Measurements from ENCODE around the gene CNPPD1. TPM values are rescaled to one million over a fixed set of nuclear protein-coding genes. Genes with fewer than 3 reads are reported as not detected.

CNPPD1 gene
- total and polyA plus RNA-seq, 8 donors = 12.8 to 48.2 (median 35.2) TPM

DNA sequence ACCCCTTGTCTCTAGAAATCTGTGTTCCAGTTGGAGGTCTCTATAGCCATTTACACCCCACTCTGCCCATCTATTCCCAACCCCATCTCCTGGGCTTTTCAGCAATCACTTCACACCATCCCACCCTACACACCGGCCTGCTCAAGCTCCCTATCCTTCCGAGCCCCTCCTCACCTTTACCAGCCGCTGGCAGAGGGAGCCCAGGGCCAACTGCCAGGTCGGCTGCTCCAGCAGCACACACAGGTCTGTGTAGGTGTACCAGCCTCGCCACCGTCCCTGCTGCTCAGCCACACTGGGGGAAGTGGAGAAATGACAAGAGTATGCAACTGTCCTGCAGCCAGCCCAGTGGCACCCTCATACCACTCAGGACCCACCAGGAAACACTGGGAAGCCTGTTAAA, 3.5 kb downstream of the CNPPD1 start:
- no peak overlapping the region for H3K27ac ChIP-seq
- H3K27me3 ChIP-seq = no peaks in the 10 kb centered on the region
- TF ChIP-seq EP300 (IDR thresholded peaks at IDR 0.05) = no peak
- no peak for TF ChIP-seq POLR2AphosphoS5 (IDR thresholded peaks at IDR 0.05)
- TF ChIP-seq CTCF (IDR thresholded peaks at IDR 0.05) = no peak
- no peak for TF ChIP-seq POLR2A (IDR thresholded peaks at IDR 0.05)
- intact Hi-C loops (cut with DNase I; ENCODE audit: low total_unique reads) = loop anchor here (5.0 kb wide), 1 partner anchor 44 kb away; the partner anchor contains the start of gene ABCB6
- WGBS, 5 donors = 86 to 93% (median 90%) methylated on average over 6 of the region's 6 CpGs
- H3K9me3 ChIP-seq = no peaks in the 10 kb centered on the region
- no peak overlapping the region for H3K4me3 ChIP-seq
- no peak for DNase-seq
- H3K4me1 ChIP-seq = peaks cover 12 to 48% (median 35%) of the 10 kb centered on the region in 4 donors
- peaks cover 32 to 39% (median 36%) of the 10 kb centered on the region in 4 donors for H3K36me3 ChIP-seq

- Histone ChIP-seq H3K4me3 (no peak overlapping the region), H3K4me1 (peaks cover 12 to 48% (median 35%) of the 10 kb centered on the region in 4 donors), H3K27ac (peak overlapping the region in 3 of 5 donors; percentile 68 to 72 (median 72)), H3K36me3 (peaks cover 32 to 39% (median 36%) of the 10 kb centered on the region in 4 donors), H3K9me3 (no peaks in the 10 kb centered on the region), H3K27me3 (no peaks in the 10 kb centered on the region)
- intact Hi-C loops (cut with DNase I; ENCODE audit: low total_unique reads) = loop anchor here (5.0 kb wide), 1 partner anchor 45 kb away; the partner anchor contains the start of gene ABCB6
- 81 to 91% (median 88%) methylated on average over 16 of the region's 16 CpGs for WGBS, 5 donors
- TF ChIP-seq EP300 (IDR thresholded peaks at IDR 0.05) (no peak), CTCF (IDR thresholded peaks at IDR 0.05) (no peak)
- DNase-seq = no peak
These were observed 4.2 kb downstream of the CNPPD1 start for GRCh38 chr2:219172231-219173154.

DNA sequence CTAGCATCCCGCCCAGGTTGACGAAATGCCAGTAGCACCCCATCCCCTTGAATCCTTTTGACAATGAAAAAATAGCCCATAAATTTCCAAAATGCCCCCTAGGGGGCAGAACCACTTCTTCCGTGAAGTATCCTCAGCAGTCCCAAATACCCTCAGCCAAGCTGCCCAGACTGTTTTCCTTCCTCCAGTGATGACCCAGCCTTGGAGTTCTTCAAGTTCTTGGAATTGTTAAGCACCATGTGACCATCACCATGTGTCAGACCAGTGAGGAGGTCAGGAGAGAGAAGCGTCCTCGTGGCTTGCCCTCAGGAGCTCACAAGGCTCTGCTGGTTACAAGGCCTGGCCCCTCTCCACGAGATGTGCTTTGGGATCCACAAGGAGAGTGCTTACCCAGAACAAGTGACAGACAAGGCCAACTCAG, 5.5 kb downstream of the CNPPD1 start:
- 21 to 38% (median 28%) methylated on average over 5 to 6 of the region's 6 CpGs for WGBS, 5 donors
- peak in 2 of 3 donors; percentile 8 to 32 for TF ChIP-seq POLR2AphosphoS5 (IDR thresholded peaks at IDR 0.05)
- no peak for TF ChIP-seq EP300 (IDR thresholded peaks at IDR 0.05)
- no peak for TF ChIP-seq POLR2A (IDR thresholded peaks at IDR 0.05)
- TF ChIP-seq CTCF (IDR thresholded peaks at IDR 0.05) = peak in 5 of 7 experiments; percentile 44 to 77 (median 72)
- Histone ChIP-seq H3K9me3 (no peaks in the 10 kb centered on the region), H3K27me3 (no peaks in the 10 kb centered on the region), H3K4me3 (no peak overlapping the region), H3K27ac (peak overlapping the region in 4 of 5 donors; percentile 59 to 72 (median 70)), H3K4me1 (peaks cover 12 to 48% (median 32%) of the 10 kb centered on the region in 4 donors), H3K36me3 (peaks cover 32 to 39% (median 36%) of the 10 kb centered on the region in 4 donors)
- intact Hi-C loops (cut with DNase I; ENCODE audit: low total_unique reads) = loop anchor here (5.0 kb wide), 1 partner anchor 46 kb away; the partner anchor contains the start of gene ABCB6
- DNase-seq = peak in 1 of 2 donors; percentile 72

- no peak within 1 kb of the TSS for H3K4me3 ChIP-seq
- H3K27me3 ChIP-seq = no peaks in the 10 kb centered on the region
- H3K27ac ChIP-seq = peak within 1 kb of the TSS in 2 of 5 donors; percentile 68 to 72
- 81 to 84% (median 82%) methylated on average over 10 of the region's 10 CpGs for WGBS, 5 donors
- peaks cover 6 to 37% (median 21%) of the 10 kb centered on the region in 4 donors for H3K4me1 ChIP-seq
- no peak for DNase-seq
- TF ChIP-seq EP300 (IDR thresholded peaks at IDR 0.05) = no peak
- no peak for TF ChIP-seq CTCF (IDR thresholded peaks at IDR 0.05)
- TF ChIP-seq POLR2A (IDR thresholded peaks at IDR 0.05) = no peak
- TF ChIP-seq POLR2AphosphoS5 (IDR thresholded peaks at IDR 0.05) = no peak
- H3K9me3 ChIP-seq = no peaks in the 10 kb centered on the region
- peaks cover 32 to 36% (median 33%) of the 10 kb centered on the region in 4 donors for H3K36me3 ChIP-seq
- intact Hi-C loops (cut with DNase I; ENCODE audit: low total_unique reads) = loop anchor here (5.0 kb wide), 1 partner anchor 47 kb away; the partner anchor contains the start of gene ABCB6
These were observed 6.6 kb downstream of the CNPPD1 start, which contains the start of gene SLC23A3 for GRCh38 chr2:219169930-219170654. SLC23A3 (minus strand) TSS chr2:219170029; CDS start chr2:219169984, 45 bp downstream.
